HG03039 (cell line): ENCODE results near the gene DRC3.

Experiments
- ATAC-seq: cut with Tn5 transposase; IDR thresholded peaks from one replicate; pipeline ENCODE4 v1.9.1; 2021; ENCODE audit warnings: mild to moderate bottlenecking, moderate library complexity; ENCODE audit not compliant: unreplicated experiment

DRC3 gene

GRCh38 chr17:18041776-18042175 is 69.1 kb downstream of the DRC3 start:
- no peak for ATAC-seq

DNA sequence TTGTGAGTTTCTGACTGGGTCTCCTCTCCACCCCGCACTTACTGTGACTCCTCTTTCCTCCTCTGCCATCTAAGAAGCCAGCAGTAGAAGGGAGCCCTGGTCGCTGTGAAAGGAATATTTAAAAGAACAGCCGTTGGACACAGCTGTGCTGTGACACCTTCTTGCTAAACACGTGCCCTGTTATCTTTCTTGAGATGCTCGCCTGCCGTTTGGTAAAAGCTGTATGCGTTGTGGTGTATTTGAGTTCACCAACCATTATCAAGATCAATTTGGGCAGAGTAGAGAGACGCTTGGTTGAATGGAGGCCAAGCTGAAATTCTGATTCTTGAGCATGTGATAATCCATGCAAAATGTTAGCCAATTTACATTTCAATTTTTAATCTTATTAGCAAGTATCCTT is 70.3 kb downstream of the DRC3 start:
- ATAC-seq = no peak

DNA sequence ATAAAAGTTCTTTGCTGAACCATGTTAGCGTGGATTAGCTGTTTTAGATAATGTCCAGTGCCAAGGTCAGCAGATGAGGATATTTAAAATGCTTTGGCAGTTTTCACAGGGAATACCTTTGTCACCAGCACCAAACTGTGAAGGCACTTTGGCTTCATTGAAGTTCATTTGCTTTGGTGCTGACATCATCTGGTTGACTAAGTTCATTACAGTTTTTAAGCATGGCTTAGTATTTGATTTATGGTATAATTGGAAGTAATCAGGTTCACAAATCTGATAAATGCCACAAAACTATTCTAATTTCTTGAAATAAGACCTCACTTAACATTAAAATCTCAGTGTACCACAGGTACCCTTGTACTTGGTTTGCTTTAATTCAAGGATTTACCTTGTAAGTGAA is 70.8 kb downstream of the DRC3 start:
- ATAC-seq = no peak

- ATAC-seq = no peak
These were observed 71.9 kb downstream of the DRC3 start for GRCh38 chr17:18044609-18045008.

DNA sequence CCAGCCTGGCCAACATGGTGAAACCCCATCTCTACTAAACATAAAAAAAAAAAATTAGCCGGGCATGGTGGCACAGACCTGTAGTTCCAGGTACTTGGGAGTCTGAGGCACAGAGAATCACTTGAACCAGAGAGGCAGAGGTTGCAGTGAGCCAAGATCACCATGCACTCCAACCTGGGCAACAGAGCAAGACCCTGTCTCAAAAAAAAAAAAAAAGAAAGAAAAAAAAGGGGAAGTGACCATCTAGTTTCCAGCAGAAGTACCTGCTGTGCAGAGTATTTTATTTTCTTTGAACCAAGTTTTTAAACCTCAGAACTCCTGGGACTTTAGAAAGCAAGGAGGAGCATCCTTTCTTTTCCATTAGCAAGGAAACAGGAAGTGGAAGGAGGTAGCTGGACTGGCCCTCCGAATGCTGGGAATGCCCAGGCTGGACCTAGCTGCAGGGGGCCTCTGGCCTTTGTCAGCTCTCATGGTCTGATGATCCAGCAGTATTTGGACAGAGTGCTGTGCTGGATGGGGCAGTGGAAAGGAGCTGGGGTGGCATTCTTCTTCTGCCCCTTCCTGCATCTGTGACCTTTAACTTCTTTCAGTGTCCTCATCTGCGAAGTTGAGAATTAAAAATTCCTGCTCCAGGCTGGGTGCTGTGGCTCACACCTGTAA is 73.2 kb downstream of the DRC3 start:
- no peak for ATAC-seq

DNA sequence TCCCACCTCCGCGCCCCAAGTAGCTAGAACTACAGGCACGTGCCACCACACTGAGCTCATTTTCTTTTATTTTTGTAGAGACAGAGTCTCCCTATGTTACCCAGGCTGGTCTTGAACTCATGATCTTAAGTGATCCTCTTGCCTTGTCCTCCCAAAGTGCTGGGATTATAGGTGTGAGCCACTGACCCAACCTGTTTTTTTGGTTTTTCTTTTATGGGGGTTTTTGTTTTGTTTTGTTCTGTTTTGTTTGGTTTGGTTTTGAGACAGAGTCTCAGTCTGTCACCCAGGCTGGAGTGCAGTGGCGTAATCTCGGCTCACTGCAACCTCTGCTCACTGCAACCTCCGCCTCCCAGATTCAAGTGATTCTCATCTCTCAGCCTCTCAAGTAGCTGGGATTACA is 82.9 kb downstream of the DRC3 start:
- no peak for ATAC-seq

- ATAC-seq = no peak
These were observed 83.6 kb downstream of the DRC3 start for GRCh38 chr17:18056214-18056613.

DNA sequence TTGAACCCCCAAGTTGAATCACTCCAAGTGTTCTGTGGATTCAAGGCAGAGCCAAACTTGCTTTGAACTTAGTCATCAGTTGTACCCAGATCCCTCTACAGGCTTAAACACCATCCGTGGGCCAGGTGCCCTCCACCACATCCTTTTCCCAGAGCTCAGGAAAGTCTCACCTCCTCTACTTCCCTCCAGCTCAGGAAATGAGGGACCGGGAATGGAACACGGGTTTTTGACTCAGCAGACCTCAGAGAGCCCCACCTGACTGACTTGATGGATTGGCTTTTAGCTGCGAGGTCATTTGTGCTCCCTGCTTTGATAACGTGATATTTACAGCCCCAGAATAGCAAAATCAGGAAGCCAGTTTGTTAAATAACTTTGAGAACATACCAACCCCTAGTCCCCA is 86.6 kb downstream of the DRC3 start:
- no peak for ATAC-seq

DNA sequence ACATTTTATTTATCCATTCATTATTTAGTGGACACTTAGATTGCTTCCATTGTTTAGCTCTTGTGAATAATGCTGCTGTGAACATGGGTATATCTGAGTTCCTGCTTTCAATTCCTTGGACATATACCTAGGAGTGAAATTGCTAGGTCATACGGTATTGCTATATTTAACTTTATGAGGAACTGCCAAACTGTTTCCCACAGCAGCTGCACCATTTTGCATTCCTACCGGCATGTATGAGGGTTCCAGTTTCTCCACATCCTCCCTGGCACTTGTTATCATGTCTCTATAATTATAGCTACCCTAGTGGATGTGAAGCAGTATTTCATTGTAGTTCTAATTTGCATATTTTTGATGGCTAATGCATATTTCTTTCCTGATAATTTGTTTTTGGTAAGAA is 91.4 kb downstream of the DRC3 start:
- no peak for ATAC-seq

DNA sequence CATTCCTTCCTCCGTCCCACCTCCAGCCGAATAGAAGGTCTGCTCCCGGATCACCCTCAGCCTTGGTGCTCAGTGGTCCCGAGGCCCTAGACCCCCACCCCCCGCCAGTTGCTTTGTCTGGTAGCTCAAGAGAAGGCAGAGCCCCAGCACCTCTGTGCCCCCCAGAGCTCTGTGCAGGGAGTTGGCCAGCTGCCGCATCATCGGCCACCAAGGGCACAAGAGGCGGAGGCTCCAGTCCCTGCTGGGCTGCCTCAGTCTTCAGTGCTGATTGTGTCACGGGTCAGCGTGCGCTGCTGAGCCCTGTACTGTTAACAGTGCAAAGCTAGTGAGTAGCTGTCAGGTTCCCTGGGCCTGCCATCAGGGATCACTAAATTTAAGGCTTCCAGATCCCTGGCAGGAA is 92.9 kb downstream of the DRC3 start:
- ATAC-seq = no peak
